Endothelial cell of umbilical vein (primary cell): ENCODE data around the gene RAB25. TPM values are rescaled to one million over a fixed set of nuclear protein-coding genes. Genes with fewer than 3 reads are reported as not detected.

Source experiments
- BruUV-seq: library from RNA; stranded (reverse); fragments of 400-500 nt; replicated peaks from 2 replicates; lab custom pipeline; 2021; lab: Mats Ljungman, UMichigan
- CTCF ChIA-PET: fragments of 300-600, 350-600 bp; sonication (Branson Sonifier 250); formaldehyde crosslinking; loops from one replicate; lab custom pipeline; 2021; ENCODE audit warnings: antibody characterized with exemption, inconsistent platforms; lab: Charles Lee
- POLR2A ChIA-PET: fragments of 300-600, 350-600 bp; sonication (Branson Sonifier 250); formaldehyde crosslinking; loops from one replicate; lab custom pipeline; 2021; ENCODE audit warnings: antibody characterized with exemption, inconsistent platforms; lab: Charles Lee
- DNase-seq: peaks from one replicate; pipeline ENCODE4 v3.0.0-alpha.2; 2011; ENCODE audit warnings: low read depth, low spot score
- FAIRE-seq: peaks from 2 replicates; lab custom pipeline; 2011; peaks lifted over from hg19 to GRCh38; lab: Jason Lieb, UNC
- H2AFZ ChIP-seq: 2 replicates; pipeline ENCODE4 v1.6.0; 2012; ENCODE audit warnings: low read depth, low read length, control low read depth, inconsistent platforms
- H3K27ac ChIP-seq: 2 replicates; pipeline ENCODE4 v1.5.1; 2011; ENCODE audit warnings: low read depth, mild to moderate bottlenecking, control low read depth, low read length, moderate library complexity; ENCODE audit not compliant: insufficient read depth
- H3K27me3 ChIP-seq, 2 experiments: 2 replicates each; pipeline versions ENCODE4 v1.6.0 to v1.6.1; 2011; ENCODE audit warnings: low read length in 2 of 2, mixed read lengths in 1 of 2; ENCODE audit not compliant: control insufficient read depth in 2 of 2, insufficient read depth in 2 of 2
- H3K36me3 ChIP-seq, 2 experiments: 2 replicates in 1 of 2; 3 replicates in 1 of 2; pipeline ENCODE4 v1.5.1; 2011; ENCODE audit warnings: low read length in 2 of 2, mild to moderate bottlenecking in 1 of 2, moderate library complexity in 1 of 2; ENCODE audit not compliant: control insufficient read depth in 2 of 2, insufficient read depth in 2 of 2; ENCODE audit errors: extremely low read depth in 1 of 2
- H3K4me1 ChIP-seq: 3 replicates; pipeline ENCODE4 v1.5.1; 2011; ENCODE audit warnings: mild to moderate bottlenecking, low read length; ENCODE audit not compliant: control insufficient read depth, insufficient read depth; ENCODE audit errors: extremely low read depth
- H3K4me2 ChIP-seq: 2 replicates; pipeline ENCODE4 v1.6.1; 2011; ENCODE audit warnings: low read length, control low read depth, mixed read lengths; ENCODE audit not compliant: insufficient read depth
- H3K4me3 ChIP-seq, 3 experiments: fragments of 200-600 bp in 1 of 3; sonication (generic), shearing (Covaris generic) in 1 of 3; replicated peaks in 1 of 3; 2 replicates each; pipeline ENCODE4 v1.5.1; 2011 to 2016; ENCODE audit warnings: control low read depth in 3 of 3, low read length in 3 of 3, mild to moderate bottlenecking in 2 of 3, inconsistent platforms in 1 of 3, low read depth in 1 of 3, moderate library complexity in 1 of 3; ENCODE audit not compliant: insufficient read depth in 1 of 3
- H3K79me2 ChIP-seq: 2 replicates; pipeline ENCODE4 v1.6.0; 2012; ENCODE audit warnings: low read length, inconsistent platforms; ENCODE audit not compliant: control insufficient read depth, insufficient read depth
- H3K9ac ChIP-seq: replicated peaks from 2 replicates; pipeline ENCODE3; 2011; ENCODE audit warnings: low read length, control low read depth; ENCODE audit not compliant: insufficient read depth; ENCODE audit errors: extremely low read depth
- H3K9me1 ChIP-seq: replicated peaks from 3 replicates; pipeline ENCODE4 v1.6.0; 2011; ENCODE audit warnings: mild to moderate bottlenecking, low read length; ENCODE audit not compliant: control insufficient read depth, insufficient read depth; ENCODE audit errors: extremely low read depth
- H3K9me3 ChIP-seq: replicated peaks from 2 replicates; pipeline ENCODE4 v1.5.1; 2012; ENCODE audit warnings: low read length, inconsistent platforms; ENCODE audit not compliant: control insufficient read depth, insufficient read depth
- H4K20me1 ChIP-seq: replicated peaks from 2 replicates; pipeline ENCODE3; 2011; ENCODE audit warnings: mild to moderate bottlenecking, low read length; ENCODE audit not compliant: control insufficient read depth, insufficient read depth; ENCODE audit errors: extremely low read depth
- CTCF ChIP-seq, 2 donors: IDR thresholded peaks; 1 replicate in 1 of 2; 2 replicates in 1 of 2; pipeline ENCODE4 v1.5.1; 2011; ENCODE audit warnings: low read length in 2 of 2, mild to moderate bottlenecking in 2 of 2, moderate library complexity in 2 of 2, control low read depth in 1 of 2, inconsistent platforms in 1 of 2, low read depth in 1 of 2; ENCODE audit not compliant: insufficient read depth in 1 of 2; ENCODE audit errors: extremely low read depth in 1 of 2
- FOS ChIP-seq: IDR thresholded peaks from 2 replicates; pipeline ENCODE4 v1.6.1; 2011; ENCODE audit warnings: mild to moderate bottlenecking, low read length, moderate library complexity, borderline replicate concordance; ENCODE audit not compliant: insufficient read depth
- GATA2 ChIP-seq: IDR thresholded peaks from 2 replicates; pipeline ENCODE4 v1.7.0; 2011; ENCODE audit warnings: low read depth, mild to moderate bottlenecking, moderate library complexity, mixed read lengths, low read length; ENCODE audit not compliant: insufficient read length, insufficient read depth
- JUN ChIP-seq: IDR thresholded peaks from 2 replicates; pipeline ENCODE4 v1.6.1; 2011; ENCODE audit warnings: borderline replicate concordance, low read depth; ENCODE audit not compliant: insufficient read length, insufficient read depth
- MAX ChIP-seq: IDR thresholded peaks from 2 replicates; pipeline ENCODE4 v1.6.1; 2011; ENCODE audit not compliant: insufficient read depth, insufficient read length
- POLR2A ChIP-seq: IDR thresholded peaks from 2 replicates; pipeline ENCODE4 v1.6.1; 2012; ENCODE audit warnings: low read depth, mild to moderate bottlenecking, control low read depth, low read length
- POLR2AphosphoS5 ChIP-seq: IDR thresholded peaks from 2 replicates; pipeline ENCODE4 v1.6.1; 2012; ENCODE audit warnings: low read depth, mild to moderate bottlenecking, control low read depth, low read length, moderate library complexity; ENCODE audit not compliant: insufficient read depth
- dilution Hi-C: fragments of 300-500 bp; cut with MboI; formaldehyde crosslinking; loops from one replicate; pipeline ENCODE4 v1.15.0; 2019; ENCODE audit warnings: low sequenced_read_pairs; ENCODE audit not compliant: extremely low pct_ligation_motif_present
- intact Hi-C: fragments of 100-400 bp; cut with micrococcal nuclease; formaldehyde crosslinking; loops from one replicate; pipeline ENCODE4 v1.10.0; 2022
- polyA plus RNA-seq, 4 experiments: library from polyadenylated mRNA; depleted of rRNA in 3 of 4; stranded (reverse) in 3 of 4; unstranded in 1 of 4; fragments of >200 nt; gene quantifications; 2 replicates each; pipeline versions ENCODE4 v1.2.1 to v1.2.3, GENCODE V29; 2011 to 2012; ENCODE audit warnings: missing spikeins in 1 of 4
- total RNA-seq: library from RNA; stranded (reverse); gene quantifications from 2 replicates; pipeline ENCODE4 v1.2.3, GENCODE V29; 2021

The RAB25 gene
- total and polyA plus RNA-seq, 2 donors (not counting 3 experiments of a cell fraction or from before 2014, with no cell fraction given) = not detected

GRCh38 chr1:156096640-156097391 lies 35.9 kb downstream of the RAB25 start:
- no peak overlapping the region for H2AFZ ChIP-seq
- H3K4me2 ChIP-seq = peak overlapping the region; percentile 26
- no peaks in the 10 kb centered on the region for H3K79me2 ChIP-seq
- BruUV-seq = TSS peak; percentile 94
- intact Hi-C loops = loop anchor here (1.0 to 2.0 kb wide), 5 partner anchors 9 to 33 kb away; partner anchors contain the start of gene LMNA
- no peaks in the 10 kb centered on the region for H3K9me3 ChIP-seq
- H3K4me1 ChIP-seq = peaks cover 36% of the 10 kb centered on the region
- DNase-seq (peak; percentile 93), FAIRE-seq (peak; percentile 98)
- H3K9ac ChIP-seq = peak overlapping the region; percentile 79
- dilution Hi-C loops = no loop called here
- peaks cover 0 to 3% of the 10 kb centered on the region in 2 experiments for H3K36me3 ChIP-seq
- H3K27me3 ChIP-seq = no peaks in the 10 kb centered on the region
- peak overlapping the region; percentile 92 for H3K27ac ChIP-seq
- ChIA-PET CTCF (interaction anchor here (0.6 to 21.0 kb wide), 19 partner anchors 8 to 223 kb away, joined by 3 to 627 read pairs (median 4); partner anchors contain the start of genes LMNA, MEX3A, SLC25A44 and SMG5), POLR2A (interaction anchor here (0.8 to 1.1 kb wide), 4 partner anchors 10 to 33 kb away, joined by 3 to 8 read pairs (median 4); no protein-coding TSS in a partner anchor)
- H3K9me1 ChIP-seq = no peaks in the 10 kb centered on the region
- H3K4me3 ChIP-seq = no peak overlapping the region
- TF ChIP-seq POLR2A = peak; percentile 65
- TF ChIP-seq MAX = no peak
- TF ChIP-seq FOS = peak; percentile 85
- no peak for TF ChIP-seq GATA2
- TF ChIP-seq POLR2AphosphoS5 = peak; percentile 90
- peak; percentile 96 to 99 for TF ChIP-seq CTCF (IDR thresholded peaks at IDR 0.05; ENCODE audit: extremely low read depth in 1 of 2, insufficient read depth in 1 of 2, low read depth in 1 of 2, low read length in 2 of 2)
- TF ChIP-seq JUN = peak; percentile 92
- no peaks in the 10 kb centered on the region for H4K20me1 ChIP-seq
